Thoracic aorta endothelial cell (primary cell): ENCODE measurements around the gene EXOC3L4. TPM values are rescaled to one million over a fixed set of nuclear protein-coding genes. Genes with fewer than 3 reads are reported as not detected.

Experiments used
- total RNA-seq: library from RNA; depleted of rRNA; stranded (reverse); fragments of >200 nt; gene quantifications from 2 replicates; pipeline ENCODE4 v1.2.3, GENCODE V29; 2012

The EXOC3L4 gene
- total RNA-seq: not detected in 2 replicates

DNA sequence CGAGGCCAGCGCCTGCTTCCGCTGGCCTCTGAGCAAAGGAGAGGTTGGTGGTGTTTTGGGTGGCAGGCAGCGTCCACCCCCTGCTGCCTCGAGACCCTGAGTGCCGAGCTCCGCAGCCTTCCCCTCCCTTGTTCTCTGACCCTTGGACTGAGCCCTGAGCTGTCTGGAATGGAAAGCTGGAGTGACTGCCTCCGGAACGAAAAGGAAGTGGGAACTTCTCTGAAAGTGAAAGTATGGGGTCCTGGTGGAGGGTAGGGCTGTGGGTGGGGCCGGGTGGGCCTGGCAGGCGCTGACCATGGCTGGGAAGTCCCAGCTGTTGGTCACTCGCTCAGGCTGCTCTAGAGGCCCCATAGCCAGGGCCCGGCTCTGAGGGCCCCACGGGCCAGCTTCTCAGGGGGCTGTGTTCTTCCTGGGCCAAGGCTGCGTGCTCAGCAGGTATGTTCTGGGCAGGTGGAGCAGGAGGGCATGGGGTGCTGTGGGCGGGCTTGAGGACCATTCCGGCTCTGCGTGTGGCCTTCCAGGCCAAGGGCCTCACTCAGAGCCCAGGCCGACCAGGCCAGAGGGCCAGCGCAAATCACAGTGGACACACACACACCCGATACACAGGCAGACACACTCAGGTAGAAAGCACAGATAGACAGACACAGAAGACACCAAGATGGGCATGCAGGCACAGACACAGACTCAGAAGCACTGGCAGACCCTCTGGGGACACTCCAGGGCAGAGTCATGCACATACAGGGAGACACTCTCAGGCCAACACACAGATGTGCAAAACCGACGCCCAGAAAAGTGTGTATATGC lies at the start of gene EXOC3L4:
Gene EXOC3L4 (plus strand): TSS at position 320 of the 804 bp plus-strand sequence. CDS start 5,495 bp downstream, outside the sequence.

DNA sequence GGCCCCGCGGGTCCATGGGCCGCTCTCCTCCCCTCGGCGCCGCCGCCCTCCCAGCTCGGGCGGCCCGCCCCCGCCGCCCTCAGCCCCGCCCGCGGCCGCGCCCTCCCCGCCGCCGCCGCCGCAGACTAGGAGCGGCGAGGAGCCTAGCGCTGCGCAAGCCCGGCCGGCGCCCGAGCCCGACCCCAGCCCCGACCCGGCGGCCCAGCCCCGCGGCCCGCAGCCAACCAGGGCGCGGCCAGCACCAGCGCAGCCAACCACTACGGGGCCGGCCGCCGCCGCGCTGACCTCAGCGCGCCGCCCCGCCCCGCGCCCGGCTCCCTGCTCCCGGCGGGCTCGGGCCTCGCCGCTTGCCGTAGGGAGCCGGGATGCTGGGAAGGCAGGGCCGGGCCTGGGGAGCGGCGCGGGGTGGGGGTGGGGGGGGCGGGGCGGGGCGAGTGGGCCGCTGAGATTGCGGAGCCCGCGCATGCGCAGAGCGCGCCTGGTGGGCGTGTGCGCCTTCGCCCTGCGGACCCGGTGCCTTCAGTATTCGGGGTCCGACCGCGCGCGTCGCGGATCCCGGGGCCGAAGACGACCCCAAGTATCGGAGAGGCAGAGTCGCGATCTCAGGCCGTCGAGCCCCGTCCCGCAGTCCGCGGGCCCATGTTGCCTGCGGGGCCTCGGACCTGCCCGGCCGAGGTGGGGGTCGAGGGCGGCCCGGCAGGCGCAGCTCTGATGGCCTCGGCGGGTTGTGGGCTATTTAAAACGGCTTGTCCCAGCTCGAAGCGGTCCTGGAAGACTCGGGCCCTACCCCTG lies 37.0 kb upstream of the EXOC3L4 start, which contains the start of gene CDC42BPB:
Gene CDC42BPB (minus strand): TSS at position 178 of the 792 bp plus-strand sequence. CDS start 376 bp downstream, outside the sequence.

DNA sequence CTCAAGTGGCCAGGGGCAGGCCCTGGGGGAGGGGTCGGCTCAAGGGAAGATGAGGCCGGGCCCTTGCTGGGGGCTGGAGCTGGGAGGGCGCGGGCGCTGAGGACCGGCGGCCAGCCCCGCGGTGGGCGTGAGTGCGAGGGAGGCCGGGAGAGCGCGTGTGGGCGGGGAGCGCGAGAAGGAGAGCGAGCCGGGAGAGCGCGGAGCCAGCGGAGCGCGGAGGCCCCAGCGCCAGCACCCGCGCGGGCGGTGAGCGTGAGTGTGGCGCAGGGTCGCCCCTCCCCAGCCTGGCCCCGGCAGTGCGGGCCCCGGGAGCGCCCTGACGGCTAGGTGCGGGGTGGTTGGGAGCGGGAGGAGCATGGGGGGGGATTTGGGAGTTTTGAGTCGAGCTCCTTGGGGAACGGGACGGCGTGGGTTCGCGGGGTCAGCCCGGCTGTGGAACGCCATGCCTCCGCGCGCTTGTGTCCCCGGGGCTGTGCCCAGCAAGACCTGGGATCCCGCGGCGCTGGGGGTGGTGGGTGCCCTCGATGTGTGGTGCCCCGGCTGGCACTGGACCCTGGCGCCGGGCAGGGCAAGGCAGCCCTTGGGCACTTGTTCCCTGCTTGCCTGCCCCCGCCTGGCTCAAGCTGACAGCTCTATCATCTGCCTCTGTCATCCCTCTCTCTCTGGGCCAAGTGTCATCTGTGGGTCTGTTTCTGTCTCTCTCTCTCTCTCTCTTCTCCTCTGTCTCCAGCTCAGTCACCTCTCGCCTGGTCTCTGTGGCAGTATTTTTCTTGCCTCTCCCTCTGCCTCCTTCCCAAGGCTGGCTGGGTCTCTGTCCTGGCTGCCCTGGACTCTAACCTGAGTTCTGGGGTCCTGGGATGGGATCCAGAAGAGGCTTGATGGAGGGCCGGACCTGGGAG lies 10.3 kb upstream of the EXOC3L4 start, which contains the start of gene LBHD2:
Gene LBHD2 (plus strand): TSS at position 190 of the 899 bp plus-strand sequence. CDS start 1,803 bp downstream, outside the sequence.

DNA sequence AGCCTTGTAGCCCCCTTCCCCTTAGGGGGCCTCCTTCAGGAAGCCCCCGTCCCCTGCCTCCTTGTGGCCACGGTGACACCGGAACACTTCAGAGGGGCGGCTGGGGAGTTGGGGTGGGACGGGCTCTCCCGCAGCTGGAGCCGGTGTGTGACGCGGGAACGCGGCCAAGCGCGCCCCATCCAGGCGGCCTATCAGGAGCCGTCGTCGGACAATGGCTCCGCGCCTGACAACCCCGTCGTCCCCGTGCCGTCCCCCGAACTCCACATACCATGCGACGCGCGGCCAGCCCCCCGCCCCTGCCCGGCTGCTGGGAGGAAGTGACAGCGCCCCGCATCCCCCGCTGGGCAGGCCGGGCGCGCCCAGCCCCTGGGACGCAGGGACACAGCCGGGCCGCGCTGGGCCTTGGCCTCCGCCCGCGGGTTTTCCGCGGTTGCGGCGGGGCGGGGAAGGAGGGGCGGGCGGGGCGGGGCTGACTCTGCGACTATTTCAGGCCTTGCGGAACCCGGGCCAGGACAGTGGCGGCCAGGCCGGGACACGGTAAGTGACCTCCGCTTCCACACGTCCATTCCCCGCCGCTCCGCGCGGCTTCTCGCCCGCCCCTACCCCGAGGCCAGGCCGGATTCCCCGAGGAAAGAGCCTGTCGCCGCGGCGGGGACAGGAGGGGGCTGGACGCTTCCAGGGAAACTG lies 28.6 kb downstream of the EXOC3L4 start, which contains the start of gene TNFAIP2:
Gene TNFAIP2 (plus strand): TSS at position 515 of the 687 bp plus-strand sequence. CDS start 2,997 bp downstream, outside the sequence.

Other genes with a start within 250 kb of the EXOC3L4 start
- under 0.01 TPM in 1 of 2 replicates, not detected in the other for gene AMN, start 172.1 kb upstream of the EXOC3L4 start, total RNA-seq
- 148 and 153 TPM in 2 replicates for gene CDC42BPB, start 37.2 kb upstream of the EXOC3L4 start, total RNA-seq
- not detected in 2 replicates for gene LBHD2, start 10.5 kb upstream of the EXOC3L4 start, total RNA-seq
- gene TNFAIP2, start 28.7 kb downstream of the EXOC3L4 start, total RNA-seq: 14.6 and 35.8 TPM in 2 replicates
- 281 and 330 TPM in 2 replicates for gene EIF5, start 239.5 kb downstream of the EXOC3L4 start, total RNA-seq